Measurements from ENCODE around the gene SFI1. TPM values are rescaled to one million over a fixed set of nuclear protein-coding genes. Genes with fewer than 3 reads are reported as not detected.
A peak's percentile ranks its signal among the peaks of the same experiment; 100 is the strongest.
"Not testable (repeated sequence)": the region's sequence is repeated elsewhere in the genome, so short reads cannot be mapped to it uniquely, and the experiment has no call there.

Gene SFI1
- total RNA-seq, 1 donor from 2014 or later = 9.0 TPM

- no peak for TF ChIP-seq CTCF (IDR thresholded peaks at IDR 0.05; ENCODE audit: insufficient read depth, low read length, severe bottlenecking)
- Histone ChIP-seq H3K27me3 (ENCODE audit: control insufficient read depth, insufficient read depth, low read length) (no peaks in the 10 kb centered on the region), H3K36me3 (ENCODE audit: control insufficient read depth, insufficient read depth, low read length) (peaks cover 1% of the 10 kb centered on the region), H3K4me3 (ENCODE audit: low read depth, low read length) (no peak overlapping the region)
- DNase-seq (ENCODE audit: low read depth) (peak; percentile 17), FAIRE-seq (no peak)
Observed at GRCh38 chr22:31544481-31545480, 48.4 kb downstream of the SFI1 start.

- H3K36me3 ChIP-seq (ENCODE audit: control insufficient read depth, insufficient read depth, low read length) = peaks cover 1% of the 10 kb centered on the region
- FAIRE-seq (no peak), DNase-seq (ENCODE audit: low read depth) (no peak)
- no peak for TF ChIP-seq CTCF (IDR thresholded peaks at IDR 0.05; ENCODE audit: insufficient read depth, low read length, severe bottlenecking)
- H3K27me3 ChIP-seq (ENCODE audit: control insufficient read depth, insufficient read depth, low read length) = no peaks in the 10 kb centered on the region
- no peak overlapping the region for H3K4me3 ChIP-seq (ENCODE audit: low read depth, low read length)
Observed at GRCh38 chr22:31550871-31551370, 54.6 kb downstream of the SFI1 start.

GRCh38 chr22:31556627-31557203 is 60.4 kb downstream of the SFI1 start:
- FAIRE-seq (no peak), DNase-seq (ENCODE audit: low read depth) (peak; percentile 26)
- no peaks in the 10 kb centered on the region for H3K27me3 ChIP-seq (ENCODE audit: control insufficient read depth, insufficient read depth, low read length)
- H3K36me3 ChIP-seq (ENCODE audit: control insufficient read depth, insufficient read depth, low read length) = peaks cover 1% of the 10 kb centered on the region
- H3K4me3 ChIP-seq (ENCODE audit: low read depth, low read length) = no peak overlapping the region
- TF ChIP-seq CTCF (IDR thresholded peaks at IDR 0.05; ENCODE audit: insufficient read depth, low read length, severe bottlenecking) = peak; percentile 57

- H3K27me3 ChIP-seq (ENCODE audit: control insufficient read depth, insufficient read depth, low read length); H3K36me3 ChIP-seq (ENCODE audit: control insufficient read depth, insufficient read depth, low read length); FAIRE-seq; H3K4me3 ChIP-seq (ENCODE audit: low read depth, low read length); DNase-seq (ENCODE audit: low read depth): not testable (repeated sequence)
Observed at GRCh38 chr22:31558546-31558945, 62.2 kb downstream of the SFI1 start.

- FAIRE-seq (no peak), DNase-seq (ENCODE audit: low read depth) (peak; percentile 73)
- H3K36me3 ChIP-seq (ENCODE audit: control insufficient read depth, insufficient read depth, low read length) = peaks cover 1% of the 10 kb centered on the region
- no peak overlapping the region for H3K4me3 ChIP-seq (ENCODE audit: low read depth, low read length)
- TF ChIP-seq CTCF (IDR thresholded peaks at IDR 0.05; ENCODE audit: insufficient read depth, low read length, severe bottlenecking) = peak; percentile 95
- no peaks in the 10 kb centered on the region for H3K27me3 ChIP-seq (ENCODE audit: control insufficient read depth, insufficient read depth, low read length)
Observed at GRCh38 chr22:31561238-31561887, 65.0 kb downstream of the SFI1 start.

- H3K27me3 ChIP-seq (ENCODE audit: control insufficient read depth, insufficient read depth, low read length) = no peaks in the 10 kb centered on the region
- no peak for TF ChIP-seq CTCF (IDR thresholded peaks at IDR 0.05; ENCODE audit: insufficient read depth, low read length, severe bottlenecking)
- H3K4me3 ChIP-seq (ENCODE audit: low read depth, low read length) = no peak overlapping the region
- peaks cover 1% of the 10 kb centered on the region for H3K36me3 ChIP-seq (ENCODE audit: control insufficient read depth, insufficient read depth, low read length)
- FAIRE-seq (no peak), DNase-seq (ENCODE audit: low read depth) (no peak)
Observed at GRCh38 chr22:31561970-31562369, 65.6 kb downstream of the SFI1 start.

All from bronchial epithelial cell (primary cell).